Effector memory CD4-positive, alpha-beta T cell (primary cell): ENCODE data around the gene TESK1.

Source experiments
- DNase-seq, 3 donors: peaks; one replicate each; pipeline ENCODE4 v3.0.0-alpha.2; 2020
- H3K27ac ChIP-seq: 2 replicates; pipeline ENCODE4 v1.7.0; 2013; ENCODE audit warnings: mild to moderate bottlenecking, low read length, moderate library complexity; ENCODE audit not compliant: insufficient read depth, poor library complexity, severe bottlenecking
- H3K27me3 ChIP-seq: replicated peaks from 2 replicates; pipeline ENCODE4 v1.7.0; 2013; ENCODE audit warnings: mild to moderate bottlenecking, low read length; ENCODE audit not compliant: insufficient read depth, control insufficient read depth, poor library complexity, severe bottlenecking
- H3K36me3 ChIP-seq: 2 replicates; pipeline ENCODE4 v1.7.0; 2013; ENCODE audit warnings: mild to moderate bottlenecking, low read length, moderate library complexity; ENCODE audit not compliant: control insufficient read depth, insufficient read depth
- H3K4me1 ChIP-seq: 2 replicates; pipeline ENCODE4 v1.7.0; 2013; ENCODE audit warnings: low read length, mild to moderate bottlenecking; ENCODE audit not compliant: control insufficient read depth, insufficient read depth, poor library complexity, severe bottlenecking
- H3K4me3 ChIP-seq: 2 replicates; pipeline ENCODE4 v1.7.0; 2013; ENCODE audit warnings: low read length, low read depth, mild to moderate bottlenecking; ENCODE audit not compliant: insufficient read depth, poor library complexity, severe bottlenecking
- H3K9me3 ChIP-seq: 2 replicates; pipeline ENCODE4 v1.7.0; 2013; ENCODE audit warnings: mild to moderate bottlenecking, low read length, moderate library complexity; ENCODE audit not compliant: control insufficient read depth

Gene TESK1

DNA sequence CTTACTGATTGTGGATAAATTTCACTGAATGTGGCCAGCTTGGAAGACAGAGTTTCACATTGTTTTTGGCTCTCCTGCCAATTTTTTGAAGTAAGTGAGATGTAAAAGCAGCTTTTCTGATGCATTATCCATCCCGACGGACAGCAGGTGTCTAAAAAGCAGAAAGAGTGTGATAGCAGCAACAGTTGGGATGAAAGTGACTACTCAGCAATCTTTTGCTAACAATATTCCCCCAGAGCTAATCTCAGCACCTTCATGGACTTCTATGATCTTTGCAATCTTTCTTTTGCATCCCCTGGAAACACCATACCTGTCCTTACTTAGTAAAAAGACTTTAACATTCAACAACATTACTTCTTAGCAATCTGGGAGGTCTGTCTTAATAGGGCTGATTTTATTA is 7.8 kb downstream of the TESK1 start:
- Histone ChIP-seq H3K27ac (no peak overlapping the region), H3K4me3 (no peak overlapping the region), H3K9me3 (no peaks in the 10 kb centered on the region), H3K36me3 (peaks cover 22% of the 10 kb centered on the region), H3K4me1 (peaks cover 15% of the 10 kb centered on the region), H3K27me3 (no peaks in the 10 kb centered on the region)
- no peak for DNase-seq

GRCh38 chr9:35615981-35616680 is 11.1 kb downstream of the TESK1 start:
- Histone ChIP-seq H3K4me3 (peak overlapping the region; percentile 60), H3K36me3 (no peaks in the 10 kb centered on the region), H3K27me3 (no peaks in the 10 kb centered on the region), H3K27ac (peak overlapping the region; percentile 44), H3K4me1 (peaks cover 26% of the 10 kb centered on the region), H3K9me3 (no peaks in the 10 kb centered on the region)
- no peak for DNase-seq

DNA sequence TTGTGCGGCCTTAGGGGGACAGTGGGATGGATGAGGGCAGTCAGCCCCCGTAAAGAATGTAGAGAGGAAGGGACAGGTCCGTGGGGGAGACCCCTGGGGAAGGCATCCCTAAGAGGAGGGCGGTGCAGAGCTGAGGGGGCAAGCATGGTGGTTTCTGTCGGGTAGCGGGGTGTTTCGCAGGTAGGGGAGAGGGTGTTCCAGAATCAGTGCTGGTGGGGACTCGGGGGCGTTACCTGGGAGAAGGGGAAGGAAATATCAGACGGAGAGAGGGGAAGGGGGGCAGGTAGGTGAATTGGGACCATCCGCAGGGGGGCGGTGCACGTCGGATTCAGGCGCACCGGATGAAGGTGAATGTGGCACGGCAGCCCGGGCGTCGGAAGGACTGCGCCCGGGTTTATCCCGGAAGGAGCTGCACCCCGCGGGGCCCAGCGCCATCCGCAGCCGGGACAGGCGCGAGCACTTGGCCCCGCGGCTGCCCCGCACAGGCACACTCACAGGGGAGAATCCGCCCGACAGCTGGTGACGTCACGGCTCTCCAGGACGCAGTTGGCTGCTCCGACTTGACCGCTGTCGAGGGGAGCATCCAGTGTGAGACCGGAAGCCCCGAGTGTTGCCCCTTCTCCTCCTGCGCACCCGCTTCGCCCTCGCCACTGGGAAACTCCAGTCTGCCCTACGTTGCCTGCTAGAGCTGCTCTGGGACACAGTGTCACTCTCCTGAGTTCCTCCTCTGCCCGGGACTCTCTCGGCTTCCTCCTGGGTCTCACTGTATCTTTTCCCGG is 11.8 kb downstream of the TESK1 start:
- DNase-seq = peak; percentile 53 to 72 (median 68)
- peaks cover 26% of the 10 kb centered on the region for H3K4me1 ChIP-seq
- H3K9me3 ChIP-seq = no peaks in the 10 kb centered on the region
- no peaks in the 10 kb centered on the region for H3K27me3 ChIP-seq
- H3K36me3 ChIP-seq = no peaks in the 10 kb centered on the region
- H3K4me3 ChIP-seq = peak overlapping the region; percentile 60
- peak overlapping the region; percentile 44 for H3K27ac ChIP-seq

DNA sequence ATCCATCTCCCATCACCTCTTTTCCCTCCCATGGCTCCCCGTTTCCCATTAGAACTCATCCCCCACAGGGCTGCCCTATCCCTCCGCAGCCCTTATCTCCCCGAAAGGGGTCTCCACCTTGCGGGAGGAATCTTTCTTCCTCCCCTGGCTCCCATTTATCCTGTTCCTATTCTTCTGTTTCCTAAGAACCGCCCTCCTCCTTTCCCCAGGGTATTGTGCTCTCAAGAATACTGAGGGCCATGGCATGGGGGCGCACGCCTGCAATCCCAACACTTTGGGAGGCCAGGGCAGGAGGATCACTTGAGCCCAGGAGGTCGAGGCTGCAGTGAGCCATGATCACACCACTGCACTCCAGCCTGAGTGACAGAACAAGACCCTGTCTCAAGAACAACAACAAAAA is 12.5 kb downstream of the TESK1 start:
- Histone ChIP-seq H3K27me3 (no peaks in the 10 kb centered on the region), H3K36me3 (no peaks in the 10 kb centered on the region), H3K4me3 (peak overlapping the region; percentile 60), H3K9me3 (no peaks in the 10 kb centered on the region), H3K27ac (peak overlapping the region; percentile 44), H3K4me1 (peaks cover 26% of the 10 kb centered on the region)
- DNase-seq = no peak

GRCh38 chr9:35618325-35618727 is 13.3 kb downstream of the TESK1 start, which contains the start of gene CD72:
TSS of gene CD72 (minus strand) at chr9:35618413. CDS start at chr9:35618303, 110 bp downstream.
- Histone ChIP-seq H3K4me1 (peaks cover 26% of the 10 kb centered on the region), H3K36me3 (no peaks in the 10 kb centered on the region), H3K4me3 (peak within 1 kb of the TSS; percentile 60), H3K9me3 (no peaks in the 10 kb centered on the region), H3K27me3 (no peaks in the 10 kb centered on the region), H3K27ac (peak within 1 kb of the TSS; percentile 44)
- no peak for DNase-seq

DNA sequence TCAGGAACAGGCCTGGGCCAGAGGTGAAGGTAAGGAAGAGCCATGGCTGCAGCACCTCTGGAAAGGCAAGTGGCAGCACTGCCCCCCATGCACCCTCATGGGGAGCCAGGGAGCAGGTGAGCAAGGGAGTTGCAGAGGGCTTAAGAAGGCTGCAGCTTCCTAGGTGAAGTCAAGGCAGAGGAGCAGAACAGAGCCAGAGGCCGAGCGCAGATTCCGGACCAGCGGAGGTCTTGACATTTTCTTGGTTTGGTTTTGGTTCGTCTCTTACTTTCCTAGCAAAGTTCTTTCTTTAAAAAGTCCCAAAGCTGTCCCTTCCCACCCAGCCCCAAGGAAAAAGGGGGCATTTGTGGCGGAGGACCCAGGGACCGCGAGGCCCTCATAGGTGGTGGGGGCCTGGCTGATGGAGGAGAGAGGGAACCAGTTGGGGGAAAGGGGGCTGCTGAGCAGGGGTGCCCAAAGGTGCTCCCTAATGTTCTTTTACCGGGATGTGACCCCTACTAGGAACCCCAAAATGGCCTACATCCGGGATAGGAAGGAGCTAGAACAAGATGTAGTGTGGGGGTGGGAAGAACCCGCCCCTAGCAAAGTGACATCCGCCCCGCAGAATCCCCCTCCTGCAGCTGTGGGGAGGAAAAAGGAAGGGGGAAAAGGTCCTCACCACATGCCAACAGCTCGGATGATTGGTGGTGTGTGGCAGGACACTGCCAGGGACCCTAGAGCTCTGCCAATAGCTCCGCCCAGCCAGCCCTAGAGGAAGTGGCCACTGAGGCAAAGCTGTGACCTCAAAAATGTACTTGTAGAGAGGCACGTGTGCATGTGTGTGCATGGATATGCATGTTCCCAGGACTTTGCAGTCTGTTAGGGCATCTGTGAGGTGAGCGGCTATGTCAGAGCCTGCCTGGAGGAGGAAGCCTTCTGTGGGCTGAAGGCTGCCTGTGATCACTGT is 14.1 kb downstream of the TESK1 start:
- no peaks in the 10 kb centered on the region for H3K27me3 ChIP-seq
- H3K36me3 ChIP-seq = no peaks in the 10 kb centered on the region
- peaks cover 26% of the 10 kb centered on the region for H3K4me1 ChIP-seq
- H3K27ac ChIP-seq = peak overlapping the region; percentile 18
- no peaks in the 10 kb centered on the region for H3K9me3 ChIP-seq
- DNase-seq = peak in 2 of 3 donors; percentile 9 to 34
- no peak overlapping the region for H3K4me3 ChIP-seq

DNA sequence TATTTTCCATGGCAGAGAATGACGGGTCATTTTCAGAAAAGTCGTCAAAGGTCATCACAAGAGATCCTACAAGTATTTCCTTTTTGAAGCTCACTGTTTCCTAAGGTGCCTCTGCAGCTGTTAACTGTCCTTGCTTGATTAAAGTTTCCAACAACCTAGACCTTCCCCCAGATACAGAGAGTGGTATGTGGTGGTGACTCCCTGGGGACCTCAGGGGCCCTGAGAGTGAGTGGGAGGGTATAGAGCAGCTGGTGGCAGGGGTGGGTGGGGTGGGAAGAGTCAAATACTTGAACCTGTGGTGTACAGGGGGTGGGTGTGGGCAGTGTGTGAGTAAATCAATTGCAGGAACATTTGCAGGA is 14.7 kb downstream of the TESK1 start:
- Histone ChIP-seq H3K9me3 (no peaks in the 10 kb centered on the region), H3K4me1 (peaks cover 26% of the 10 kb centered on the region), H3K36me3 (no peaks in the 10 kb centered on the region), H3K27ac (peak overlapping the region; percentile 18), H3K27me3 (no peaks in the 10 kb centered on the region), H3K4me3 (no peak overlapping the region)
- no peak for DNase-seq

DNA sequence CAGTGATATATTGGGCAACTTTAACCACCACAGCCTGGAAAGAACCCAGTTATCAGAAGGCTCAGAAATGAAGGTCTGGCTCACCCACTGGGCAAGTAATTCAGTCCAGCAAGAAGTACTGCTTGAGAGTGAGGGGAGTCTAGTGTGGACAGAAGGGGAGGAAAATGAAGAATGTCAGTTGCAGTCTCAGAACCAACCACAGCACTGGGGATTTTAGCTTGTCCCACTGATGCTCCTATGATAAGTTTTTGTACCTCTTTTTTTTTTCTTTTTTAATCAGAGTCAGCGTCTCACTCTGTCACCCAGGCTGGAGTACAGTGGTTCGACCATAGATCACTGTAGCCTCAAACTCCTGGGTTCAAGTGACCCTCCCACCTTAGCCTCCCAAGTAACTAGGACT is 22.5 kb downstream of the TESK1 start:
- Histone ChIP-seq H3K36me3 (no peaks in the 10 kb centered on the region), H3K27ac (no peak overlapping the region), H3K4me1 (no peaks in the 10 kb centered on the region), H3K27me3 (no peaks in the 10 kb centered on the region), H3K4me3 (no peak overlapping the region), H3K9me3 (no peaks in the 10 kb centered on the region)
- DNase-seq = no peak

- Histone ChIP-seq H3K27ac (no peak overlapping the region), H3K4me3 (no peak overlapping the region), H3K4me1 (no peaks in the 10 kb centered on the region), H3K9me3 (no peaks in the 10 kb centered on the region), H3K36me3 (no peaks in the 10 kb centered on the region), H3K27me3 (no peaks in the 10 kb centered on the region)
- DNase-seq = no peak
These were observed 23.4 kb downstream of the TESK1 start for GRCh38 chr9:35628389-35628991.
